T-helper 1 cell treated with Interleukin-12 subunit alpha and Interleukin-12 subunit beta and Interleukin-4 antibody, amounts not matched to agents 30 μg/mL and 1 μg/mL, for 36 hours (primary cell): Measurements from ENCODE around the gene JAML.
A peak's percentile ranks its signal among the peaks of the same experiment; 100 is the strongest.

ENCODE experiments used
- H3K27ac Mint-ChIP-seq: one replicate; pipeline ENCODE4 v1.8.0; 2021; ENCODE audit warnings: mild to moderate bottlenecking, mixed read lengths
- H3K27me3 Mint-ChIP-seq: one replicate; pipeline ENCODE4 v1.8.0; 2021; ENCODE audit warnings: low read depth, mixed read lengths
- H3K36me3 Mint-ChIP-seq: one replicate; pipeline ENCODE4 v1.8.0; 2021; ENCODE audit warnings: low read depth, mixed read lengths
- H3K4me1 Mint-ChIP-seq: one replicate; pipeline ENCODE4 v1.8.0; 2021; ENCODE audit warnings: low read depth, mixed read lengths
- H3K4me3 Mint-ChIP-seq: one replicate; pipeline ENCODE4 v1.8.0; 2021; ENCODE audit warnings: mild to moderate bottlenecking, moderate library complexity, mixed read lengths
- H3K9me3 Mint-ChIP-seq: one replicate; pipeline ENCODE4 v1.8.0; 2021; ENCODE audit warnings: mixed read lengths

Gene JAML

GRCh38 chr11:118247041-118247440 is 22.2 kb upstream of the JAML start:
- Mint-ChIP-seq H3K4me3 (no peak overlapping the region), H3K27ac (peak overlapping the region; percentile 79), H3K27me3 (no peaks in the 10 kb centered on the region), H3K4me1 (peaks cover 51% of the 10 kb centered on the region), H3K36me3 (peaks cover 13% of the 10 kb centered on the region), H3K9me3 (no peaks in the 10 kb centered on the region)

GRCh38 chr11:118245936-118246562 is 21.2 kb upstream of the JAML start:
- H3K27ac Mint-ChIP-seq: peak overlapping the region; percentile 58
- no peaks in the 10 kb centered on the region for H3K27me3 Mint-ChIP-seq
- H3K36me3 Mint-ChIP-seq: peaks cover 13% of the 10 kb centered on the region
- no peaks in the 10 kb centered on the region for H3K9me3 Mint-ChIP-seq
- H3K4me1 Mint-ChIP-seq: peaks cover 61% of the 10 kb centered on the region
- no peak overlapping the region for H3K4me3 Mint-ChIP-seq

- Mint-ChIP-seq H3K9me3 (no peaks in the 10 kb centered on the region), H3K4me3 (no peak overlapping the region), H3K27me3 (no peaks in the 10 kb centered on the region), H3K4me1 (peaks cover 69% of the 10 kb centered on the region), H3K36me3 (peaks cover 16% of the 10 kb centered on the region), H3K27ac (peak overlapping the region; percentile 64)
Observed at GRCh38 chr11:118243993-118244762, 19.4 kb upstream of the JAML start.

GRCh38 chr11:118243161-118243560 is 18.4 kb upstream of the JAML start:
- peaks cover 76% of the 10 kb centered on the region for H3K4me1 Mint-ChIP-seq
- H3K4me3 Mint-ChIP-seq: no peak overlapping the region
- no peaks in the 10 kb centered on the region for H3K27me3 Mint-ChIP-seq
- peaks cover 23% of the 10 kb centered on the region for H3K36me3 Mint-ChIP-seq
- no peaks in the 10 kb centered on the region for H3K9me3 Mint-ChIP-seq
- peak overlapping the region; percentile 64 for H3K27ac Mint-ChIP-seq

GRCh38 chr11:118241764-118242098 is 16.9 kb upstream of the JAML start:
- Mint-ChIP-seq H3K36me3 (peaks cover 21% of the 10 kb centered on the region), H3K27ac (peak overlapping the region; percentile 93), H3K27me3 (no peaks in the 10 kb centered on the region), H3K4me3 (peak overlapping the region; percentile 56), H3K9me3 (no peaks in the 10 kb centered on the region), H3K4me1 (peaks cover 68% of the 10 kb centered on the region)

- peaks cover 66% of the 10 kb centered on the region for H3K4me1 Mint-ChIP-seq
- no peaks in the 10 kb centered on the region for H3K27me3 Mint-ChIP-seq
- peaks cover 21% of the 10 kb centered on the region for H3K36me3 Mint-ChIP-seq
- H3K9me3 Mint-ChIP-seq: no peaks in the 10 kb centered on the region
- peak overlapping the region; percentile 56 for H3K4me3 Mint-ChIP-seq
- peak overlapping the region; percentile 93 for H3K27ac Mint-ChIP-seq
Observed at GRCh38 chr11:118240999-118241763, 16.4 kb upstream of the JAML start.

GRCh38 chr11:118239509-118240205 is 14.8 kb upstream of the JAML start:
- Mint-ChIP-seq H3K27ac (peak overlapping the region; percentile 93), H3K27me3 (no peaks in the 10 kb centered on the region), H3K4me1 (peaks cover 60% of the 10 kb centered on the region), H3K36me3 (peaks cover 28% of the 10 kb centered on the region), H3K9me3 (no peaks in the 10 kb centered on the region), H3K4me3 (peak overlapping the region; percentile 54)

GRCh38 chr11:118238929-118239328 is 14.1 kb upstream of the JAML start:
- H3K9me3 Mint-ChIP-seq: no peaks in the 10 kb centered on the region
- no peaks in the 10 kb centered on the region for H3K27me3 Mint-ChIP-seq
- peak overlapping the region; percentile 65 for H3K27ac Mint-ChIP-seq
- H3K4me1 Mint-ChIP-seq: peaks cover 59% of the 10 kb centered on the region
- peaks cover 30% of the 10 kb centered on the region for H3K36me3 Mint-ChIP-seq
- H3K4me3 Mint-ChIP-seq: no peak overlapping the region

GRCh38 chr11:118238421-118238820 is 13.6 kb upstream of the JAML start:
- H3K27me3 Mint-ChIP-seq: no peaks in the 10 kb centered on the region
- peak overlapping the region; percentile 2 for H3K27ac Mint-ChIP-seq
- no peaks in the 10 kb centered on the region for H3K9me3 Mint-ChIP-seq
- peaks cover 34% of the 10 kb centered on the region for H3K36me3 Mint-ChIP-seq
- no peak overlapping the region for H3K4me3 Mint-ChIP-seq
- peaks cover 56% of the 10 kb centered on the region for H3K4me1 Mint-ChIP-seq

- H3K27me3 Mint-ChIP-seq: no peaks in the 10 kb centered on the region
- peaks cover 44% of the 10 kb centered on the region for H3K36me3 Mint-ChIP-seq
- H3K9me3 Mint-ChIP-seq: no peaks in the 10 kb centered on the region
- H3K4me3 Mint-ChIP-seq: no peak overlapping the region
- H3K27ac Mint-ChIP-seq: peak overlapping the region; percentile 29
- H3K4me1 Mint-ChIP-seq: peaks cover 43% of the 10 kb centered on the region
Observed at GRCh38 chr11:118236170-118236569, 11.4 kb upstream of the JAML start.

- Mint-ChIP-seq H3K27ac (no peak overlapping the region), H3K4me1 (peaks cover 34% of the 10 kb centered on the region), H3K4me3 (no peak overlapping the region), H3K36me3 (peaks cover 41% of the 10 kb centered on the region), H3K9me3 (no peaks in the 10 kb centered on the region), H3K27me3 (no peaks in the 10 kb centered on the region)
Observed at GRCh38 chr11:118234833-118235232, 10.0 kb upstream of the JAML start.

- H3K27me3 Mint-ChIP-seq: no peaks in the 10 kb centered on the region
- no peak overlapping the region for H3K27ac Mint-ChIP-seq
- no peak overlapping the region for H3K4me3 Mint-ChIP-seq
- H3K9me3 Mint-ChIP-seq: no peaks in the 10 kb centered on the region
- peaks cover 34% of the 10 kb centered on the region for H3K4me1 Mint-ChIP-seq
- peaks cover 43% of the 10 kb centered on the region for H3K36me3 Mint-ChIP-seq
Observed at GRCh38 chr11:118233850-118234249, 9.0 kb upstream of the JAML start.

GRCh38 chr11:118233377-118233776 is 8.6 kb upstream of the JAML start:
- Mint-ChIP-seq H3K4me3 (no peak overlapping the region), H3K27ac (no peak overlapping the region), H3K4me1 (peaks cover 32% of the 10 kb centered on the region), H3K9me3 (no peaks in the 10 kb centered on the region), H3K27me3 (no peaks in the 10 kb centered on the region), H3K36me3 (peaks cover 43% of the 10 kb centered on the region)

GRCh38 chr11:118232659-118233058 is 7.8 kb upstream of the JAML start:
- Mint-ChIP-seq H3K36me3 (peaks cover 45% of the 10 kb centered on the region), H3K4me3 (no peak overlapping the region), H3K9me3 (no peaks in the 10 kb centered on the region), H3K27ac (peak overlapping the region; percentile 46), H3K4me1 (peaks cover 33% of the 10 kb centered on the region), H3K27me3 (no peaks in the 10 kb centered on the region)
